ENCODE results near the gene ZSWIM6. TPM values are rescaled to one million over a fixed set of nuclear protein-coding genes. Genes with fewer than 3 reads are reported as not detected.
"Not testable (repeated sequence)": the region's sequence is repeated elsewhere in the genome, so short reads cannot be mapped to it uniquely, and the experiment has no call there.

ZSWIM6 gene
- total RNA-seq, 1 donor from 2014 or later, result 40.1 TPM

GRCh38 chr5:61405511-61406295, 73.6 kb downstream of the ZSWIM6 start:
- H3K27ac Mint-ChIP-seq (ENCODE audit: unreplicated experiment), result no peak overlapping the region
- FAIRE-seq (no peak), DNase-seq (ENCODE audit: low read depth) (no peak)
- Histone ChIP-seq H4K20me1 (ENCODE audit: insufficient read depth, low read length) (peaks cover 22% of the 10 kb centered on the region), H3K9me3 (ENCODE audit: insufficient read depth, low read depth, low read length) (no peaks in the 10 kb centered on the region), H3K27me3 (ENCODE audit: insufficient read depth, low read length) (no peaks in the 10 kb centered on the region), H3K27ac (ENCODE audit: low read depth, low read length) (no peak overlapping the region), H3K4me1 (ENCODE audit: insufficient read depth, low read length) (peaks cover 38% of the 10 kb centered on the region), H3K36me3 (ENCODE audit: insufficient read depth, low read length) (no peaks in the 10 kb centered on the region), H3K9ac (ENCODE audit: low read length) (no peak overlapping the region), H2AFZ (ENCODE audit: low read depth, low read length) (no peak overlapping the region), H3K4me2 (ENCODE audit: low read length) (no peak overlapping the region), H3K79me2 (ENCODE audit: insufficient read depth, low read length) (peaks cover 85% of the 10 kb centered on the region), H3K4me3 (ENCODE audit: insufficient read depth, low read depth, low read length) (no peak overlapping the region)
- TF ChIP-seq, protein P1, sequence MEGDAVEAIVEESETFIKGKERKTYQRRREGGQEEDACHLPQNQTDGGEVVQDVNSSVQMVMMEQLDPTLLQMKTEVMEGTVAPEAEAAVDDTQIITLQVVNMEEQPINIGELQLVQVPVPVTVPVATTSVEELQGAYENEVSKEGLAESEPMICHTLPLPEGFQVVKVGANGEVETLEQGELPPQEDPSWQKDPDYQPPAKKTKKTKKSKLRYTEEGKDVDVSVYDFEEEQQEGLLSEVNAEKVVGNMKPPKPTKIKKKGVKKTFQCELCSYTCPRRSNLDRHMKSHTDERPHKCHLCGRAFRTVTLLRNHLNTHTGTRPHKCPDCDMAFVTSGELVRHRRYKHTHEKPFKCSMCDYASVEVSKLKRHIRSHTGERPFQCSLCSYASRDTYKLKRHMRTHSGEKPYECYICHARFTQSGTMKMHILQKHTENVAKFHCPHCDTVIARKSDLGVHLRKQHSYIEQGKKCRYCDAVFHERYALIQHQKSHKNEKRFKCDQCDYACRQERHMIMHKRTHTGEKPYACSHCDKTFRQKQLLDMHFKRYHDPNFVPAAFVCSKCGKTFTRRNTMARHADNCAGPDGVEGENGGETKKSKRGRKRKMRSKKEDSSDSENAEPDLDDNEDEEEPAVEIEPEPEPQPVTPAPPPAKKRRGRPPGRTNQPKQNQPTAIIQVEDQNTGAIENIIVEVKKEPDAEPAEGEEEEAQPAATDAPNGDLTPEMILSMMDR (IDR thresholded peaks at IDR 0.05; ENCODE audit: insufficient read depth, low read depth, low read length), result no peak
- TF ChIP-seq EZH2 (IDR thresholded peaks at IDR 0.05; ENCODE audit: insufficient read depth, low read length), result no peak
- peaks cover 56% of the 10 kb centered on the region for H3K4me1 Mint-ChIP-seq (ENCODE audit: low read depth, unreplicated experiment)
- no peaks in the 10 kb centered on the region for H3K27me3 Mint-ChIP-seq (ENCODE audit: low read depth, unreplicated experiment)
- H3K9me3 Mint-ChIP-seq (ENCODE audit: unreplicated experiment), result no peaks in the 10 kb centered on the region
- no peak overlapping the region for H3K4me3 Mint-ChIP-seq (ENCODE audit: unreplicated experiment)
- H3K36me3 Mint-ChIP-seq (ENCODE audit: low read depth, unreplicated experiment), result no peaks in the 10 kb centered on the region

GRCh38 chr5:61406497-61406896, 74.4 kb downstream of the ZSWIM6 start:
- H3K27ac ChIP-seq (ENCODE audit: low read depth, low read length); H3K36me3 Mint-ChIP-seq (ENCODE audit: low read depth, unreplicated experiment); DNase-seq (ENCODE audit: low read depth); H3K9me3 Mint-ChIP-seq (ENCODE audit: unreplicated experiment); H3K9me3 ChIP-seq (ENCODE audit: insufficient read depth, low read depth, low read length); H3K27ac Mint-ChIP-seq (ENCODE audit: unreplicated experiment); H3K4me2 ChIP-seq (ENCODE audit: low read length); FAIRE-seq; H3K27me3 Mint-ChIP-seq (ENCODE audit: low read depth, unreplicated experiment); H3K27me3 ChIP-seq (ENCODE audit: insufficient read depth, low read length); H2AFZ ChIP-seq (ENCODE audit: low read depth, low read length); H3K36me3 ChIP-seq (ENCODE audit: insufficient read depth, low read length); H3K9ac ChIP-seq (ENCODE audit: low read length); H3K4me3 ChIP-seq (ENCODE audit: insufficient read depth, low read depth, low read length); H3K4me3 Mint-ChIP-seq (ENCODE audit: unreplicated experiment): not testable (repeated sequence)
- Histone ChIP-seq H4K20me1 (ENCODE audit: insufficient read depth, low read length) (peaks cover 14% of the 10 kb centered on the region), H3K4me1 (ENCODE audit: insufficient read depth, low read length) (peaks cover 41% of the 10 kb centered on the region), H3K79me2 (ENCODE audit: insufficient read depth, low read length) (peaks cover 85% of the 10 kb centered on the region)
- peaks cover 60% of the 10 kb centered on the region for H3K4me1 Mint-ChIP-seq (ENCODE audit: low read depth, unreplicated experiment)

DNA sequence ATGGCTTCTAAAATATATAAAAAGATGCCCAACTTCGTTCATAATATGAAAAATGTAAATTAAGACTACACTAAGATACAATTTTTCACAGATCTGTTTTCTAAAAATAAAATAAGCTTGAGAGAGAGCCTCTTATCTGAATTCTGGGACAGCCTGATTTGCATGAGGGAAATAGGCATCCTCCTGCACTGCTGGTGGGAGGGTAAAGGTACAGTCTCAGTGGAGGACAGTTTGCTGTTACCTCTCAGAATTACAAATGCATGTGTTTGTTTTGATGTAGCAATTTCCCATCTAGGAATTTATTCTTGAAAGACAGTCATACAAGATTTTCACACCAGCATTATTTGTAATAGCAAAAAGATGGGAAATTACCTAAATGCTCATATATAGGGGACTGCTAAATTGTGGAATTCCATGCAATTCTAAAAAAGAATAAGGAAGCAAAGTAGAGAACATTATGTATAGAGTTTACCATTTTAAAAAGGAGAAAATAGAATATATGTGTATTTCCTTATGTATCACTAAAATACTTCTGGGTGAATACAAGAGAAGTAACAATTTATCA, 75.7 kb downstream of the ZSWIM6 start:
- H3K27ac ChIP-seq (ENCODE audit: low read depth, low read length), result peak overlapping the region; percentile 60
- peak overlapping the region; percentile 54 for H3K4me2 ChIP-seq (ENCODE audit: low read length)
- DNase-seq (ENCODE audit: low read depth), result no peak
- H3K27me3 Mint-ChIP-seq (ENCODE audit: low read depth, unreplicated experiment), result no peaks in the 10 kb centered on the region
- H3K4me1 ChIP-seq (ENCODE audit: insufficient read depth, low read length), result peaks cover 29% of the 10 kb centered on the region
- peaks cover 14% of the 10 kb centered on the region for H4K20me1 ChIP-seq (ENCODE audit: insufficient read depth, low read length)
- no peaks in the 10 kb centered on the region for H3K36me3 Mint-ChIP-seq (ENCODE audit: low read depth, unreplicated experiment)
- peaks cover 55% of the 10 kb centered on the region for H3K4me1 Mint-ChIP-seq (ENCODE audit: low read depth, unreplicated experiment)
- peak overlapping the region; percentile 82 for H3K27ac Mint-ChIP-seq (ENCODE audit: unreplicated experiment)
- TF ChIP-seq, protein P1 (IDR thresholded peaks at IDR 0.05; ENCODE audit: insufficient read depth, low read depth, low read length), result no peak
- no peak for TF ChIP-seq EZH2 (IDR thresholded peaks at IDR 0.05; ENCODE audit: insufficient read depth, low read length)
- no peaks in the 10 kb centered on the region for H3K9me3 Mint-ChIP-seq (ENCODE audit: unreplicated experiment)
- no peaks in the 10 kb centered on the region for H3K27me3 ChIP-seq (ENCODE audit: insufficient read depth, low read length)
- no peaks in the 10 kb centered on the region for H3K36me3 ChIP-seq (ENCODE audit: insufficient read depth, low read length)
- no peak for FAIRE-seq
- H3K4me3 ChIP-seq (ENCODE audit: insufficient read depth, low read depth, low read length), result no peak overlapping the region
- no peak overlapping the region for H3K4me3 Mint-ChIP-seq (ENCODE audit: unreplicated experiment)
- no peak overlapping the region for H2AFZ ChIP-seq (ENCODE audit: low read depth, low read length)
- no peaks in the 10 kb centered on the region for H3K9me3 ChIP-seq (ENCODE audit: insufficient read depth, low read depth, low read length)
- H3K9ac ChIP-seq (ENCODE audit: low read length), result peak overlapping the region; percentile 35
- H3K79me2 ChIP-seq (ENCODE audit: insufficient read depth, low read length), result peaks cover 88% of the 10 kb centered on the region
